GM18861 (cell line): ENCODE data around the gene CREBBP.

Source experiments
- ATAC-seq: cut with Tn5 transposase; IDR thresholded peaks from one replicate; pipeline ENCODE4 v1.9.1; 2021; ENCODE audit not compliant: unreplicated experiment

CREBBP gene

GRCh38 chr16:3825103-3825502 lies 55.4 kb downstream of the CREBBP start:
- ATAC-seq: no peak

GRCh38 chr16:3824121-3824795 lies 56.3 kb downstream of the CREBBP start:
- no peak for ATAC-seq

- no peak for ATAC-seq
Observed at GRCh38 chr16:3823427-3823826, 57.1 kb downstream of the CREBBP start.

- no peak for ATAC-seq
Observed at GRCh38 chr16:3822366-3823045, 58.0 kb downstream of the CREBBP start.

GRCh38 chr16:3821184-3821583 lies 59.3 kb downstream of the CREBBP start:
- no peak for ATAC-seq

- no peak for ATAC-seq
Observed at GRCh38 chr16:3819746-3820724, 60.5 kb downstream of the CREBBP start.

- ATAC-seq: no peak
Observed at GRCh38 chr16:3819175-3819527, 61.4 kb downstream of the CREBBP start.

- no peak for ATAC-seq
Observed at GRCh38 chr16:3816326-3816725, 64.2 kb downstream of the CREBBP start.

GRCh38 chr16:3814755-3815154 lies 65.8 kb downstream of the CREBBP start:
- ATAC-seq: no peak

- ATAC-seq: no peak
Observed at GRCh38 chr16:3812469-3813172, 67.9 kb downstream of the CREBBP start.

GRCh38 chr16:3810818-3811217 lies 69.7 kb downstream of the CREBBP start:
- no peak for ATAC-seq

GRCh38 chr16:3810198-3810664 lies 70.3 kb downstream of the CREBBP start:
- no peak for ATAC-seq

- ATAC-seq: no peak
Observed at GRCh38 chr16:3808308-3809063, 72.0 kb downstream of the CREBBP start.

- no peak for ATAC-seq
Observed at GRCh38 chr16:3807425-3808123, 72.9 kb downstream of the CREBBP start.

GRCh38 chr16:3804426-3805016 lies 76.0 kb downstream of the CREBBP start:
- ATAC-seq: no peak

- no peak for ATAC-seq
Observed at GRCh38 chr16:3800477-3801270, 79.8 kb downstream of the CREBBP start.

- ATAC-seq: no peak
Observed at GRCh38 chr16:3800019-3800418, 80.5 kb downstream of the CREBBP start.

- ATAC-seq: no peak
Observed at GRCh38 chr16:3799354-3799753, 81.2 kb downstream of the CREBBP start.
